Thoracic aorta (tissue), 2 donors: ENCODE measurements around the gene SLC6A12. TPM values are rescaled to one million over a fixed set of nuclear protein-coding genes. Genes with fewer than 3 reads are reported as not detected.

Experiments used
- ATAC-seq: fragments of 150-250 bp; one replicate; pipeline ENCODE4 v1.8.0; 2017; ENCODE audit warnings: low read depth; ENCODE audit not compliant: insufficient number of reproducible peaks, low FRiP score
- DNase-seq: peaks from one replicate; pipeline ENCODE4 v3.0.0-alpha.2; 2020; ENCODE audit warnings: low spot score
- H3K27ac ChIP-seq, 2 donors: fragments of 200-600 bp; sonication (generic); 1 replicate in 1 of 2; 2 replicates in 1 of 2; pipeline ENCODE4 v1.5.1; 2016; ENCODE audit warnings: mild to moderate bottlenecking in 2 of 2, moderate library complexity in 2 of 2
- H3K27me3 ChIP-seq: fragments of 200-600 bp; sonication (generic); replicated peaks from 2 replicates; pipeline ENCODE4 v1.6.0; 2016; ENCODE audit warnings: mild to moderate bottlenecking; ENCODE audit not compliant: insufficient read depth
- H3K36me3 ChIP-seq: fragments of 200-600 bp; sonication (generic); one replicate; pipeline ENCODE4 v1.5.1; 2016
- H3K4me1 ChIP-seq, 2 donors: fragments of 200-600 bp; sonication (generic); 1 replicate in 1 of 2; 2 replicates in 1 of 2; pipeline versions ENCODE4 v1.5.1 to v1.6.0; 2016; ENCODE audit warnings: low read depth in 2 of 2, mild to moderate bottlenecking in 1 of 2; ENCODE audit not compliant: control insufficient read depth in 1 of 2
- H3K4me3 ChIP-seq: fragments of 200-600 bp; sonication (generic); 2 replicates; pipeline ENCODE4 v1.5.1; 2016; ENCODE audit warnings: mild to moderate bottlenecking
- H3K9me3 ChIP-seq: fragments of 200-600 bp; sonication (generic); 2 replicates; pipeline ENCODE4 v1.5.1; 2016
- CTCF ChIP-seq: fragments of 200-600 bp; sonication (generic); IDR thresholded peaks from one replicate; pipeline ENCODE4 v1.5.1; 2019; ENCODE audit warnings: antibody characterized with exemption
- total RNA-seq, 2 donors: library from RNA; depleted of rRNA; stranded (reverse); fragments of >200 nt; gene quantifications; one replicate each; pipeline versions ENCODE4 v1.1.0 to v1.2.3, GENCODE V29; 2016

The SLC6A12 gene
- 1 to 10 TPM; 1.2 to 1.8 TPM for total RNA-seq

- H3K27ac ChIP-seq, result no peak within 1 kb of the TSS
- no peak for ATAC-seq
- no peaks in the 10 kb centered on the region for H3K36me3 ChIP-seq
- no peak for TF ChIP-seq CTCF
- no peaks in the 10 kb centered on the region for H3K4me1 ChIP-seq
- no peak for DNase-seq
- peak within 1 kb of the TSS; percentile 49 for H3K4me3 ChIP-seq
- no peaks in the 10 kb centered on the region for H3K9me3 ChIP-seq
- H3K27me3 ChIP-seq, result peaks cover 3% of the 10 kb centered on the region
These were observed at the start of gene SLC6A12 for GRCh38 chr12:214003-214741. SLC6A12 (minus strand) TSS chr12:214157; CDS start chr12:209986, 4,171 bp downstream.

GRCh38 chr12:263574-263973, 49.6 kb upstream of the SLC6A12 start:
- Histone ChIP-seq H3K27ac (no peak overlapping the region), H3K4me3 (no peak overlapping the region), H3K4me1 (no peaks in the 10 kb centered on the region), H3K9me3 (no peaks in the 10 kb centered on the region), H3K27me3 (no peaks in the 10 kb centered on the region), H3K36me3 (no peaks in the 10 kb centered on the region)
- TF ChIP-seq CTCF, result no peak
- DNase-seq (no peak), ATAC-seq (no peak)

DNA sequence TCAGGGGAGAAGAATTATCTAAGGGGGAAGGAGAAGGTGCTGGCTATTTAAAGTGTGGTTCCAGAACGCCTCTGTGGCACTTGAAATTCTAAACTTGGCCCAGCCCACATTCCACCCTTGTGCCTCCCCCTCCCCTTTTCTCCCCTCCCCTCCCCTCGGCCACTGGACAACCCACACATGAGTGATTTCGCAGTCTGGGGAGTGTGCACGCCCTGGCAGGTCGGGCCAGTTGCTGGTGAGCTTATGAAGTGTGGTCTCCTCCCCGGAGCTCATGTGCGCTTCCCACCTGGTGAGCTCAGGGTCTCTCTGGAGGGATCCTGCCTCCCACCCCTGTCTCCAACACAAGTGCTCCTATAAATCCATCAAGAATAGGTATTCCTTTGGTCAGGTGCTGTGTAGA, 48.9 kb upstream of the SLC6A12 start, which contains the start of gene SLC6A13:
TSS of gene SLC6A13 (minus strand) at position 20 of the 400 bp plus-strand sequence. CDS start 2,784 bp downstream, outside the sequence.
- H3K4me1 ChIP-seq, result no peaks in the 10 kb centered on the region
- no peak for ATAC-seq
- H3K9me3 ChIP-seq, result no peaks in the 10 kb centered on the region
- no peak for DNase-seq
- H3K27me3 ChIP-seq, result no peaks in the 10 kb centered on the region
- no peak within 1 kb of the TSS for H3K27ac ChIP-seq
- no peak within 1 kb of the TSS for H3K4me3 ChIP-seq
- H3K36me3 ChIP-seq, result no peaks in the 10 kb centered on the region
- TF ChIP-seq CTCF, result no peak

- no peaks in the 10 kb centered on the region for H3K27me3 ChIP-seq
- DNase-seq, result no peak
- ATAC-seq, result no peak
These were observed 48.2 kb upstream of the SLC6A12 start for GRCh38 chr12:262113-262512.

More at GRCh38 chr12:262113-262512, 48.2 kb upstream of the SLC6A12 start:
- Histone ChIP-seq H3K4me3 (no peak overlapping the region), H3K9me3 (no peaks in the 10 kb centered on the region), H3K36me3 (no peaks in the 10 kb centered on the region), H3K27ac (no peak overlapping the region), H3K4me1 (no peaks in the 10 kb centered on the region)
- TF ChIP-seq CTCF, result no peak
